ENCODE results near the gene MAB21L3. TPM values are rescaled to one million over a fixed set of nuclear protein-coding genes. Genes with fewer than 3 reads are reported as not detected.

Gene MAB21L3
- total RNA-seq, 1 experiment from 2014 or later = 0.21 TPM

- DNase-seq = no peak
- Mint-ChIP-seq H3K27me3 (ENCODE audit: unreplicated experiment) (no peaks in the 10 kb centered on the region), H3K4me1 (ENCODE audit: low read depth, unreplicated experiment) (peaks cover 17% of the 10 kb centered on the region), H3K9me3 (ENCODE audit: low read depth, unreplicated experiment) (no peaks in the 10 kb centered on the region), H3K4me3 (ENCODE audit: low read depth, unreplicated experiment) (no peak overlapping the region), H3K27ac (ENCODE audit: unreplicated experiment) (no peak overlapping the region), H3K36me3 (ENCODE audit: insufficient read depth, unreplicated experiment) (peaks cover 13% of the 10 kb centered on the region)
- TF ChIP-seq, protein P1, sequence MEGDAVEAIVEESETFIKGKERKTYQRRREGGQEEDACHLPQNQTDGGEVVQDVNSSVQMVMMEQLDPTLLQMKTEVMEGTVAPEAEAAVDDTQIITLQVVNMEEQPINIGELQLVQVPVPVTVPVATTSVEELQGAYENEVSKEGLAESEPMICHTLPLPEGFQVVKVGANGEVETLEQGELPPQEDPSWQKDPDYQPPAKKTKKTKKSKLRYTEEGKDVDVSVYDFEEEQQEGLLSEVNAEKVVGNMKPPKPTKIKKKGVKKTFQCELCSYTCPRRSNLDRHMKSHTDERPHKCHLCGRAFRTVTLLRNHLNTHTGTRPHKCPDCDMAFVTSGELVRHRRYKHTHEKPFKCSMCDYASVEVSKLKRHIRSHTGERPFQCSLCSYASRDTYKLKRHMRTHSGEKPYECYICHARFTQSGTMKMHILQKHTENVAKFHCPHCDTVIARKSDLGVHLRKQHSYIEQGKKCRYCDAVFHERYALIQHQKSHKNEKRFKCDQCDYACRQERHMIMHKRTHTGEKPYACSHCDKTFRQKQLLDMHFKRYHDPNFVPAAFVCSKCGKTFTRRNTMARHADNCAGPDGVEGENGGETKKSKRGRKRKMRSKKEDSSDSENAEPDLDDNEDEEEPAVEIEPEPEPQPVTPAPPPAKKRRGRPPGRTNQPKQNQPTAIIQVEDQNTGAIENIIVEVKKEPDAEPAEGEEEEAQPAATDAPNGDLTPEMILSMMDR (IDR thresholded peaks at IDR 0.05; ENCODE audit: unreplicated experiment) = no peak
- intact Hi-C loops (cut with micrococcal nuclease; ENCODE audit: unreplicated experiment) = no loop called here
- no TSS peak for BruUV-seq (replicated peaks)
- CTCF ChIA-PET = interaction anchor here (0.7 kb wide), 1 partner anchor 302 kb away, joined by 5 read pairs; no protein-coding TSS in a partner anchor
These were observed 4.6 kb upstream of the MAB21L3 start for GRCh38 chr1:116106646-116107045.

DNA sequence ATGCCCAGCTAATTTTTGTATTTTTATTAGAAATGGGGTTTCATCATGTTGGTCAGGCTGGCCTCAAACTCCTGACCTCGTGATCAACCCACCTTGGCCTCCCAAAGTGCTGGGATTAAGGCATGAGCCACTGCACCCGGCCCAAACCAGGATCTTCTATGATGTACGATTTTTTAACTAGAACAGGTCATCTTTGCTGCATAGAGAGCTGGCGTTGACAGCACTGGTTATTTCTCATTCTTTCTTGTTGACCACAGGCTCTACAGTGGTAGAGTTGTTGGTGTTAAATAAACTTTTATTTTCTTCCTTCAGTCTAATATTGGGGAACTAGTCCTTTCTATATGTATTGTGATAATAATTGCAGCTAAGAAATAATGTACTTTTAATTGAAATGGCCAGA is 3.8 kb upstream of the MAB21L3 start:
- H3K9me3 Mint-ChIP-seq (ENCODE audit: low read depth, unreplicated experiment) = no peaks in the 10 kb centered on the region
- no peaks in the 10 kb centered on the region for H3K27me3 Mint-ChIP-seq (ENCODE audit: unreplicated experiment)
- BruUV-seq (replicated peaks) = no TSS peak
- CTCF ChIA-PET = interaction anchor here (0.7 kb wide), 1 partner anchor 301 kb away, joined by 5 read pairs; no protein-coding TSS in a partner anchor
- H3K27ac Mint-ChIP-seq (ENCODE audit: unreplicated experiment) = no peak overlapping the region
- H3K4me1 Mint-ChIP-seq (ENCODE audit: low read depth, unreplicated experiment) = peaks cover 24% of the 10 kb centered on the region
- TF ChIP-seq, protein P1 (IDR thresholded peaks at IDR 0.05; ENCODE audit: unreplicated experiment) = no peak
- intact Hi-C loops (cut with micrococcal nuclease; ENCODE audit: unreplicated experiment) = no loop called here
- no peak overlapping the region for H3K4me3 Mint-ChIP-seq (ENCODE audit: low read depth, unreplicated experiment)
- peaks cover 13% of the 10 kb centered on the region for H3K36me3 Mint-ChIP-seq (ENCODE audit: insufficient read depth, unreplicated experiment)
- no peak for DNase-seq

DNA sequence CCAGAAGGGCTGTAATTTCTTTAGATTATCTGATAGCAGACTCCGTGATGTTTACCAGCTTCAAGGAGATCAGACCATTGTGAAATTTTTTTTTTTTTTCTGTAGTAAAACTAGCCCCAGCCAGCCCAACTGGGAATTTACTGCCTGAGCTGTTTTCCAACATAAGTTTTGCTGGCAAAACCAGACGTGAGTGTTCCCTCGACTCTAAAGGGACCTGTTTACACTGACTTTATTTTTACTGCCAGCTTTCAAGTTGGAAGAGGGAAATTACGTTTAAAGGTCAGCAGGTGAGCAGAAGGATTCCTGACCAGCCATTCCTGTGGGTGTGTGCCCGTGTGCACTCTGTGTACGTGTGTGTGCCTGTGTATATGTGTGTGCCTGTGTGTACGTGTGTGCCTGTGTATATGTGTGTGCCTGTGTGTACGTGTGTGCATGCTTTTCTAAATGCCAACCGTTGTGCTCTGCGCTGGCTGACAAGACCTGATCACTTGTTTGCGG is 374 bp downstream of the MAB21L3 start:
- TF ChIP-seq, protein P1 (IDR thresholded peaks at IDR 0.05; ENCODE audit: unreplicated experiment) = no peak
- no peak for DNase-seq
- Mint-ChIP-seq H3K4me1 (ENCODE audit: low read depth, unreplicated experiment) (peaks cover 38% of the 10 kb centered on the region), H3K27ac (ENCODE audit: unreplicated experiment) (peak overlapping the region; percentile 55), H3K9me3 (ENCODE audit: low read depth, unreplicated experiment) (no peaks in the 10 kb centered on the region), H3K36me3 (ENCODE audit: insufficient read depth, unreplicated experiment) (peaks cover 13% of the 10 kb centered on the region), H3K27me3 (ENCODE audit: unreplicated experiment) (no peaks in the 10 kb centered on the region), H3K4me3 (ENCODE audit: low read depth, unreplicated experiment) (no peak overlapping the region)
- no TSS peak for BruUV-seq (replicated peaks)
- CTCF ChIA-PET = interaction anchor here (0.6 to 0.9 kb wide), 3 partner anchors 10 to 861 kb away, joined by 3 to 4 read pairs (median 3); no protein-coding TSS in a partner anchor
- intact Hi-C loops (cut with micrococcal nuclease; ENCODE audit: unreplicated experiment) = no loop called here

GRCh38 chr1:116112388-116113140 is 1.4 kb downstream of the MAB21L3 start:
- Mint-ChIP-seq H3K27me3 (ENCODE audit: unreplicated experiment) (no peaks in the 10 kb centered on the region), H3K4me3 (ENCODE audit: low read depth, unreplicated experiment) (no peak overlapping the region), H3K36me3 (ENCODE audit: insufficient read depth, unreplicated experiment) (peaks cover 13% of the 10 kb centered on the region), H3K4me1 (ENCODE audit: low read depth, unreplicated experiment) (peaks cover 38% of the 10 kb centered on the region), H3K9me3 (ENCODE audit: low read depth, unreplicated experiment) (no peaks in the 10 kb centered on the region), H3K27ac (ENCODE audit: unreplicated experiment) (no peak overlapping the region)
- no peak for DNase-seq
- CTCF ChIA-PET = no interaction called here
- intact Hi-C loops (cut with micrococcal nuclease; ENCODE audit: unreplicated experiment) = no loop called here
- BruUV-seq (replicated peaks) = no TSS peak
- TF ChIP-seq, protein P1 (IDR thresholded peaks at IDR 0.05; ENCODE audit: unreplicated experiment) = no peak

Data from Calu3 (cell line).